ENCODE measurements around the gene RUSF1. TPM values are rescaled to one million over a fixed set of nuclear protein-coding genes. Genes with fewer than 3 reads are reported as not detected.
A peak's percentile ranks its signal among the peaks of the same experiment; 100 is the strongest.

RUSF1 gene
- polyA plus RNA-seq, 4 donors = 27.3 to 108 (median 51.7) TPM

DNA sequence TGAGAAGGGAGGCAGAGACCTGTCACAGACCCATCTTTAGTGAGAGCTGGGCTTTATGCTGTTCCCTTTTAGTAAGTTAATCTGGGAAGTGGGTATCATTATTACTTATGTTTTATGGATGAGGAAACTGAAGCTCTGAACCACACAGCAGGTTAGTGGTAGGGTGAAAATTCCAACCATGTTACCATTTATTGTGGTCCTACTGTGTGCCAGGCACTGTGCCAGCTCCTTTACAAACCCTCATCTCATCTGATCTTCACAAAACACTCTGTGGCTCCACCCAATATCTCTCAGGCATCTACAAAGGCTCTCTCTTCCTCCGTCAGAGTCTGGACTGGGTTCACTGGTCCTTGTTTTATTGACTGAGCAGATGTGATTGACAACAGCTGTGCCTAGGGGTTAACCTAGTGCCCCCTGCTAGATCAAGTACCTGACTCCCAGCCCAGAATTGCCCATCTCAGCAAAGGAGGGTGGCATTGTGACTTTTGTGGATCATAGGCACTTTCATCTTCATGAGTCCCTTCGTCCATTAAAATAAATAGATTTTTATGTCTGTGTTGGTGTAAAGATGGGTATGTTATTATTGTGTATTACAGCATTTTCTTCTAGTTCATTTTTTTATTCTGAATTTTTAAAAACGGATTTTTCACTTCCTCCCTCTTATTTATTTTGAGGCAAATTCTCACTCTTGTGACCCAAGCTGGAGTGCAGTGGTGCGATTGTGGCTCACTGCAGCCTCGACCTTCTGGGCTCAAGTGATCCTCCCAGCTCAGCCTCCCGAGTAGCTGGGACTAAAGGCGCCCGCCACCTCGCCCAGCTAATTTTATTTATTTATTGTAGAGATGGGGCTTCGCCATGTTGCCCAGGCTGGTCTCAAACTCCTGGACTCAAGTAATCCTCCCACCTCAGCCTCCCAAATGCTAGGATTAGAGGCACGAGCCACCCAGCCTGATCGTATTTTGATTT is 33.1 kb downstream of the RUSF1 start:
- Histone ChIP-seq H3K36me3 (ENCODE audit: control insufficient read depth in 3 of 3, insufficient read depth in 2 of 3, low read depth in 1 of 3, low read length in 3 of 3) (peaks cover 0 to 12% (median 0%) of the 10 kb centered on the region in 3 donors), H3K9me3 (ENCODE audit: control insufficient read depth in 2 of 2, insufficient read depth in 1 of 2, low read depth in 1 of 2, low read length in 1 of 2) (peaks cover 0 to 5% of the 10 kb centered on the region in 2 donors), H3K4me1 (ENCODE audit: control insufficient read depth in 3 of 3, insufficient read depth in 2 of 3, low read depth in 1 of 3, low read length in 2 of 3) (peaks cover 2 to 32% (median 12%) of the 10 kb centered on the region in 3 donors), H3K4me3 (ENCODE audit: low read depth in 1 of 3, low read length in 3 of 3) (no peak overlapping the region), H3K27me3 (ENCODE audit: control insufficient read depth in 3 of 3, insufficient read depth in 3 of 3, low read length in 3 of 3) (no peaks in the 10 kb centered on the region), H3K27ac (ENCODE audit: low read depth in 1 of 3, low read length in 2 of 3) (no peak overlapping the region)
- DNase-seq (no peak), FAIRE-seq (no peak)
- WGBS, 3 donors = 83 to 86% (median 84%) methylated on average over 12 of the region's 12 CpGs

- Histone ChIP-seq H3K4me3 (ENCODE audit: low read depth in 1 of 3, low read length in 3 of 3) (no peak overlapping the region), H3K4me1 (ENCODE audit: control insufficient read depth in 3 of 3, insufficient read depth in 2 of 3, low read depth in 1 of 3, low read length in 2 of 3) (peaks cover 2 to 27% (median 9%) of the 10 kb centered on the region in 3 donors), H3K9me3 (ENCODE audit: control insufficient read depth in 2 of 2, insufficient read depth in 1 of 2, low read depth in 1 of 2, low read length in 1 of 2) (peaks cover 0 to 5% of the 10 kb centered on the region in 2 donors), H3K27ac (ENCODE audit: low read depth in 1 of 3, low read length in 2 of 3) (no peak overlapping the region), H3K27me3 (ENCODE audit: control insufficient read depth in 3 of 3, insufficient read depth in 3 of 3, low read length in 3 of 3) (no peaks in the 10 kb centered on the region), H3K36me3 (ENCODE audit: control insufficient read depth in 3 of 3, insufficient read depth in 2 of 3, low read depth in 1 of 3, low read length in 3 of 3) (peaks cover 0 to 12% (median 0%) of the 10 kb centered on the region in 3 donors)
- 50 to 66% (median 60%) methylated on average over 12 of the region's 12 CpGs for WGBS, 3 donors
- FAIRE-seq = no peak
- no peak for DNase-seq
Observed at GRCh38 chr16:31474173-31474714, 33.9 kb downstream of the RUSF1 start.

- H3K27me3 ChIP-seq (ENCODE audit: control insufficient read depth in 3 of 3, insufficient read depth in 3 of 3, low read length in 3 of 3) = no peaks in the 10 kb centered on the region
- peaks cover 0 to 5% of the 10 kb centered on the region in 2 donors for H3K9me3 ChIP-seq (ENCODE audit: control insufficient read depth in 2 of 2, insufficient read depth in 1 of 2, low read depth in 1 of 2, low read length in 1 of 2)
- 82 to 87% (median 84%) methylated on average over 17 of the region's 17 CpGs for WGBS, 3 donors
- FAIRE-seq (no peak), DNase-seq (no peak)
- H3K27ac ChIP-seq (ENCODE audit: low read depth in 1 of 3, low read length in 2 of 3) = peak overlapping the region in 1 of 3 donors; percentile 92
- no peak overlapping the region for H3K4me3 ChIP-seq (ENCODE audit: low read depth in 1 of 3, low read length in 3 of 3)
- H3K4me1 ChIP-seq (ENCODE audit: control insufficient read depth in 3 of 3, insufficient read depth in 2 of 3, low read depth in 1 of 3, low read length in 2 of 3) = peaks cover 2 to 21% (median 7%) of the 10 kb centered on the region in 3 donors
- peaks cover 0 to 12% (median 0%) of the 10 kb centered on the region in 3 donors for H3K36me3 ChIP-seq (ENCODE audit: control insufficient read depth in 3 of 3, insufficient read depth in 2 of 3, low read depth in 1 of 3, low read length in 3 of 3)
Observed at GRCh38 chr16:31473264-31473984, 34.8 kb downstream of the RUSF1 start.

DNA sequence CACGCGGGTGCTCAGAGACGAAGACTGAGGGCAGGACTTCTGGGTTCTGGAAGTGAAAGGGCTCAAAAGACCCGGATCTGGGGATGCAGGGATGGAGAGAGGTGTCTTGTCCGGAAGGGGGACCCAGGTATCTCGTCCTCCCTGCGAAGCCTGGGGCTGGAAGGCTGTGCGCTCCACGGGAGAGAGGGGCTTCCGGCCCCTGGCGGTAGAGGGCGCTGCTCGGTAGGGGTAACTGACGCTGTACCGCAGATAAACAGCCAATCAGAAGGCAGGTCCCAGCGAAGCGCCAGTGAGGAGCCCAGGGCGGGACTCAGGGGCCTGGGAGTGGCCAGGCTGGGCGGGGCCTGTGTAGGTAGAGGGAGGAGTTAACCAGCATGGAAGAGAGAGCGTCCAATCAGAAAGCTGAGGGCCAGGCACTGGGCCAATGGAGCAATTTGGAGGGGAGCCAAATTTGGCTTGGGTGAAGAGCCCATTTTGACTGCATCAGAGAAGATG is 35.4 kb downstream of the RUSF1 start:
- WGBS, 3 donors = 33 to 49% (median 46%) methylated on average over 20 of the region's 20 CpGs
- peak overlapping the region in 1 of 3 donors; percentile 62 for H3K4me3 ChIP-seq (ENCODE audit: low read depth in 1 of 3, low read length in 3 of 3)
- peak overlapping the region in 2 of 3 donors; percentile 86 to 92 for H3K27ac ChIP-seq (ENCODE audit: low read depth in 1 of 3, low read length in 2 of 3)
- H3K27me3 ChIP-seq (ENCODE audit: control insufficient read depth in 3 of 3, insufficient read depth in 3 of 3, low read length in 3 of 3) = no peaks in the 10 kb centered on the region
- peaks cover 2 to 15% (median 4%) of the 10 kb centered on the region in 3 donors for H3K4me1 ChIP-seq (ENCODE audit: control insufficient read depth in 3 of 3, insufficient read depth in 2 of 3, low read depth in 1 of 3, low read length in 2 of 3)
- H3K9me3 ChIP-seq (ENCODE audit: control insufficient read depth in 2 of 2, insufficient read depth in 1 of 2, low read depth in 1 of 2, low read length in 1 of 2) = peaks cover 0 to 5% of the 10 kb centered on the region in 2 donors
- peaks cover 0 to 9% (median 0%) of the 10 kb centered on the region in 3 donors for H3K36me3 ChIP-seq (ENCODE audit: control insufficient read depth in 3 of 3, insufficient read depth in 2 of 3, low read depth in 1 of 3, low read length in 3 of 3)
- DNase-seq = peak; percentile 74 to 77
- FAIRE-seq = no peak

DNA sequence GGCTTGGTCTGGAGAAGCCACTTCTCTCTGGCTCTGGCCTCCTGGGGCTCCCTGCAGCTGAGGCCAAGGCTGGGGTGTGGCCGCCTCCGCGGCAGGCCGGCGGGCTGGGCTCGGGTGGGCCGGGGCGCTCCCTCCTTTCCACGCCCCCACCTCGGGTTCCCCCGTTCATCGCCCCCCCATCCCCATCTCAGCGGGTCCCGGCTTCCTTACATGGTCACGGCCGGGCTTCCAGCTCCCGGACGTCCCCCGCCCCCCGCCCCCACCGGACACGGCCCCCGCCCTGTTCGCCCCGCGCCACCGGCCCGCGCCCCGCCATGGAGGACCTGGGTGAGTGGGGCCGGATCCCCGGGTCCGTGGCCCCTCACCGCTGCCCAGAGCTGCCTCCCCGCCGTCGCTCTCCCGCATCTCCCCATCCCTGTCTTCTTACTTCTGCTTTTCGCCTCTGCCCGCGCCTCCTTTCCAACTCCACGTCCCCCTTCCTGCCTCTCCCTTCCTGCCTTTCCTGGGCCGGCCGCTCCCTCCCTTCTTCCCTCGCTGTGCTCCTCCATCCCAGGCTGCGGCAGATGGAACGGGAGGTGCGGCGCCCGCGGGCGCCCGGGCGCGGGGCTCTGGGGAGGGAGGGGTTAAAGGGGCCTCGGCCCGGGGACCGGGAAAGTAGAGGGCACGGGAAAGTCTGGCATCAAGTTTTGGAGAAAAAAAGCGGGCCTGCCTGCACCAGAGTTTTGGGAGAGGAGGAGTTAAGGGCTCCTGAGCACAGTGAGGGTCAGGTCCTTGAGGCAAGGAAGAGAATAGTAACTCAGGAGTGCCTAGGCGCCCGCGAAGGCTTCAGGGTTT is 36.1 kb downstream of the RUSF1 start, which contains the start of gene TGFB1I1:
TGFB1I1 (plus strand) TSS at position 278 of the 834 bp plus-strand sequence; CDS start at position 315, 37 bp downstream.
- peak within 1 kb of the TSS in 2 of 3 donors; percentile 86 to 92 for H3K27ac ChIP-seq (ENCODE audit: low read depth in 1 of 3, low read length in 2 of 3)

DNA sequence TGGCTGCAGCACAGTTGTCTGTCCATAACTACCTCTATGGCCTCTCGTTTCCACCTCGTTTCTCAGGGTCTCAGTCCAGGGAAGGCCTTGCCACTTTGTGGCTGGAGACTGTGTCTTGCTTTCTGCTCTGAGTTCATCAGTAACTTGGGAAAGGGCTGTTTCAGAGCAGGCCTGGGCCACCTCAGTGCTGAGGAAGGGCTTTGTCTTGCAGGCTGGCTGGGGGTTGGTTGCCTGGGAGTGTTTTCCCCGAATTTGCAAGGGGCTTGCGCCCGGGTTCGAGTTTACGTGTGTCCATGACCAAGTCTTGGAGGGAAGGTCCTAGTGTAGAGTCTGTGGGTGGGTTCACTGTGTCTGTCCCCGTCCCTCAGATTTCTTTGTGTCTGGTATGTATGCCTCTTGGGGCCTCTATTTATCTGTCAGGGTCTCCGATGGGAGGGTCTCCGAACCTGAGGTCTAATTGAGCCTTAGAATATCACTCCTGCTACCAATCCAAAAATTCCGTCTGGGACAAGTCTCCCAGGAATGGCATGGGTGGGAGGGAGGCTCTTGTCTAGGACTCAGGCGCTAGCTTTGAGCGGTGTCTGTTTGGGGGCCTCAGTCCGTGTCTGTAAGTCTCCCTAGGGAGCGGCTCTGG is 36.8 kb downstream of the RUSF1 start:
- DNase-seq (no peak), FAIRE-seq (no peak)
- H3K4me1 ChIP-seq (ENCODE audit: control insufficient read depth in 3 of 3, insufficient read depth in 2 of 3, low read depth in 1 of 3, low read length in 2 of 3) = peaks cover 2 to 13% (median 4%) of the 10 kb centered on the region in 3 donors
- no peaks in the 10 kb centered on the region for H3K27me3 ChIP-seq (ENCODE audit: control insufficient read depth in 3 of 3, insufficient read depth in 3 of 3, low read length in 3 of 3)
- peaks cover 0 to 5% of the 10 kb centered on the region in 2 donors for H3K9me3 ChIP-seq (ENCODE audit: control insufficient read depth in 2 of 2, insufficient read depth in 1 of 2, low read depth in 1 of 2, low read length in 1 of 2)
- WGBS, 3 donors = 45 to 54% (median 52%) methylated on average over 15 of the region's 15 CpGs
- H3K27ac ChIP-seq (ENCODE audit: low read depth in 1 of 3, low read length in 2 of 3) = peak overlapping the region in 2 of 3 donors; percentile 75 to 77
- peak overlapping the region in 2 of 3 donors; percentile 62 to 68 for H3K4me3 ChIP-seq (ENCODE audit: low read depth in 1 of 3, low read length in 3 of 3)
- peaks cover 0 to 18% (median 0%) of the 10 kb centered on the region in 3 donors for H3K36me3 ChIP-seq (ENCODE audit: control insufficient read depth in 3 of 3, insufficient read depth in 2 of 3, low read depth in 1 of 3, low read length in 3 of 3)

More for the DNA sequence above, 36.1 kb downstream of the RUSF1 start, which contains the start of gene TGFB1I1:
- Histone ChIP-seq H3K4me1 (ENCODE audit: control insufficient read depth in 3 of 3, insufficient read depth in 2 of 3, low read depth in 1 of 3, low read length in 2 of 3) (peaks cover 2 to 13% (median 4%) of the 10 kb centered on the region in 3 donors), H3K27me3 (ENCODE audit: control insufficient read depth in 3 of 3, insufficient read depth in 3 of 3, low read length in 3 of 3) (no peaks in the 10 kb centered on the region), H3K9me3 (ENCODE audit: control insufficient read depth in 2 of 2, insufficient read depth in 1 of 2, low read depth in 1 of 2, low read length in 1 of 2) (peaks cover 0 to 5% of the 10 kb centered on the region in 2 donors), H3K4me3 (ENCODE audit: low read depth in 1 of 3, low read length in 3 of 3) (peak within 1 kb of the TSS; percentile 33 to 68 (median 62)), H3K36me3 (ENCODE audit: control insufficient read depth in 3 of 3, insufficient read depth in 2 of 3, low read depth in 1 of 3, low read length in 3 of 3) (peaks cover 0 to 11% (median 0%) of the 10 kb centered on the region in 3 donors)
- 1 to 6% (median 2%) methylated on average over 39 to 63 of the region's 63 CpGs for WGBS, 3 donors
- DNase-seq (peak in 1 of 2 donors; percentile 60), FAIRE-seq (no peak)

GRCh38 chr16:31470615-31471014 is 37.6 kb downstream of the RUSF1 start:
- Histone ChIP-seq H3K27ac (ENCODE audit: low read depth in 1 of 3, low read length in 2 of 3) (peak overlapping the region in 1 of 3 donors; percentile 75), H3K36me3 (ENCODE audit: control insufficient read depth in 3 of 3, insufficient read depth in 2 of 3, low read depth in 1 of 3, low read length in 3 of 3) (peaks cover 0 to 25% (median 0%) of the 10 kb centered on the region in 3 donors), H3K4me3 (ENCODE audit: low read depth in 1 of 3, low read length in 3 of 3) (no peak overlapping the region), H3K9me3 (ENCODE audit: control insufficient read depth in 2 of 2, insufficient read depth in 1 of 2, low read depth in 1 of 2, low read length in 1 of 2) (peaks cover 0 to 5% of the 10 kb centered on the region in 2 donors), H3K4me1 (ENCODE audit: control insufficient read depth in 3 of 3, insufficient read depth in 2 of 3, low read depth in 1 of 3, low read length in 2 of 3) (peaks cover 1 to 10% (median 2%) of the 10 kb centered on the region in 3 donors), H3K27me3 (ENCODE audit: control insufficient read depth in 3 of 3, insufficient read depth in 3 of 3, low read length in 3 of 3) (no peaks in the 10 kb centered on the region)
- FAIRE-seq (no peak), DNase-seq (no peak)
- WGBS, 3 donors = 64 to 78% (median 71%) methylated on average over 3 of the region's 3 CpGs

All from small intestine (tissue), 7 donors.